Adrenal gland (tissue), 12 donors: ENCODE data around the gene PIWIL1. TPM values are rescaled to one million over a fixed set of nuclear protein-coding genes. Genes with fewer than 3 reads are reported as not detected.

ENCODE experiments used
- DNase-seq, 7 donors: peaks; one replicate each; pipeline ENCODE4 v3.0.0-alpha.2; 2019 to 2020
- H3K27ac ChIP-seq, 5 donors: fragments of 200-600 bp; sonication (generic) in 4 of 5; 1 replicate in 3 of 5; 2 replicates in 2 of 5; pipeline versions ENCODE4 v1.5.1 to v1.8.0; 2016 to 2020; ENCODE audit warnings: mild to moderate bottlenecking in 1 of 5
- H3K27me3 ChIP-seq: fragments of 200-600 bp; 2 replicates; pipeline ENCODE4 v1.8.0; 2021
- H3K36me3 ChIP-seq, 2 donors: fragments of 200-600 bp; replicated peaks in 1 of 2; 1 replicate in 1 of 2; 2 replicates in 1 of 2; pipeline versions ENCODE4 v1.5.1 to v1.8.0; 2018 to 2022
- H3K4me1 ChIP-seq, 2 donors: fragments of 200-600 bp; replicated peaks in 1 of 2; 1 replicate in 1 of 2; 2 replicates in 1 of 2; pipeline versions ENCODE4 v1.5.1 to v1.8.0; 2018 to 2021
- H3K4me3 ChIP-seq, 4 donors: fragments of 200-600 bp; sonication (generic) in 3 of 4; one replicate each; pipeline ENCODE4 v1.5.1; 2016 to 2018
- H3K9me3 ChIP-seq, 3 donors: fragments of 200-600 bp; sonication (generic) in 1 of 3; replicated peaks in 1 of 3; 1 replicate in 2 of 3; 2 replicates in 1 of 3; pipeline versions ENCODE4 v1.5.1 to v1.8.0; 2016 to 2021
- CTCF ChIP-seq, 6 experiments: fragments of 450-650 bp in 4 of 6; fragments of 200-600 bp in 2 of 6; sonication (generic) in 1 of 6; IDR thresholded peaks; 1 replicate in 5 of 6; 2 replicates in 1 of 6; pipeline versions ENCODE4 v1.5.1 to v1.8.0; 2016 to 2021; ENCODE audit warnings: antibody characterized with exemption in 6 of 6, mild to moderate bottlenecking in 2 of 6, moderate library complexity in 1 of 6
- POLR2A ChIP-seq, 2 donors: fragments of 450-650 bp; IDR thresholded peaks; one replicate each; pipeline ENCODE4 v1.6.1; 2017; ENCODE audit warnings: antibody characterized with exemption in 2 of 2, mild to moderate bottlenecking in 2 of 2, moderate library complexity in 1 of 2
- WGBS, 4 donors: extraction: QIAGEN DNeasy Blood & Tissue Kit in 2 of 4; methylation state at CpG; one replicate each; pipeline versions ENCODE4 v1.1.5 to v1.1.7; 2013 to 2017; 5-methylcytosine and 5-hydroxymethylcytosine counted together
- intact Hi-C, 2 donors: fragments of 100-400 bp; cut with DNase I; formaldehyde crosslinking; loops; one replicate each; pipeline versions ENCODE4 v1.14.1 to v1.15.0; 2022 to 2023
- polyA plus RNA-seq, 3 donors: library from polyadenylated mRNA; stranded (reverse); fragments of 200-250 nt in 2 of 3; fragments of 350-450 nt in 1 of 3; fragmentation: Illumina TruSeq in 1 of 3; extraction: RNeasy Lipid Tissue Mini Kit (QIAGEN cat#74804) in 1 of 3; gene quantifications; one replicate each; pipeline ENCODE4 v1.2.3, GENCODE V29; 2013 to 2014
- total RNA-seq, 9 donors: library from RNA; depleted of rRNA in 4 of 9; stranded (reverse); fragments of >200 nt in 4 of 9; fragments of 120-200 nt in 1 of 9; fragmentation: NEBNext Ultra II Directional in 1 of 9; extraction: Animal tissue kit (Norgen Biotek cat#: 25700) in 1 of 9; gene quantifications; one replicate each; pipeline versions ENCODE4 v1.1.0 to v1.2.4, GENCODE V29; 2013 to 2023
- donor health status: healthy with polysubstance abuse.
- donor health status: Bipolar disorder and iron deficiency.
- donor health status: DM: yes; HTN: yes; CAD: no.
- donor health status: DM: no; HTN: no; CAD: no.
- donor health status: DM: no; HTN: no; CAD: no.
- donor health status: DM: yes; HTN: yes; CAD: no.

PIWIL1 gene
- total and polyA plus RNA-seq, 12 donors, result 0.08 to 0.39 (median 0.20) TPM; not detected in 5

DNA sequence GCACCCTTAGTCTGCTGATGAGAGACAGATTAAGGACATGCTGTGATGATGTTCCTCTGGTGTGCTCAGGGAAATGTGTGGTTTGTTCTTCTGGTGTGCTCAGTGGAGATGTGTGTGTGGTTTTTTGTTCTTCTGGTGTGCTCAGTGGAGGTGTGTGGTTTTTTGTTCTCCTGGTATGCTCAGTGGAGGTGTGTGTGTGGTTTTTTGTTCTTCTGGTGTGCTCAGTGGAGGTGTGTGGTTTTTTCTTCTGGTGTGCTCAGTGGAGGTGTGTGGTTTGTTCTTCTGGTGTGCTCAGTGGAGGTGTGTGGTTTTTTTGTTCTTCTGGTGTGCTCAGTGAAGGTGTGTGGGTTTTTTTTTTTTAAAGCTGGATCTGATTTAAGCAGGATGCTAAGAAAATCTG, 15.4 kb downstream of the PIWIL1 start:
- no peak overlapping the region for H3K4me3 ChIP-seq
- no peaks in the 10 kb centered on the region for H3K36me3 ChIP-seq
- no peaks in the 10 kb centered on the region for H3K27me3 ChIP-seq
- DNase-seq, result no peak
- H3K27ac ChIP-seq, result no peak overlapping the region
- intact Hi-C loops, result no loop called here
- no peaks in the 10 kb centered on the region for H3K4me1 ChIP-seq
- TF ChIP-seq CTCF (IDR thresholded peaks at IDR 0.05) (no peak), POLR2A (IDR thresholded peaks at IDR 0.05) (no peak)
- no peaks in the 10 kb centered on the region for H3K9me3 ChIP-seq

GRCh38 chr12:130354407-130354806, 16.7 kb downstream of the PIWIL1 start:
- Histone ChIP-seq H3K9me3 (no peaks in the 10 kb centered on the region), H3K27ac (no peak overlapping the region), H3K36me3 (no peaks in the 10 kb centered on the region), H3K27me3 (no peaks in the 10 kb centered on the region), H3K4me1 (no peaks in the 10 kb centered on the region), H3K4me3 (no peak overlapping the region)
- no peak for DNase-seq
- WGBS, 4 donors, result 56 to 74% (median 68%) methylated on average over 7 of the region's 7 CpGs
- intact Hi-C loops, result no loop called here
- TF ChIP-seq CTCF (IDR thresholded peaks at IDR 0.05) (no peak), POLR2A (IDR thresholded peaks at IDR 0.05) (no peak)

- intact Hi-C loops, result no loop called here
- Histone ChIP-seq H3K27ac (no peak overlapping the region), H3K4me3 (no peak overlapping the region), H3K36me3 (no peaks in the 10 kb centered on the region), H3K9me3 (no peaks in the 10 kb centered on the region), H3K4me1 (no peaks in the 10 kb centered on the region), H3K27me3 (no peaks in the 10 kb centered on the region)
- TF ChIP-seq CTCF (IDR thresholded peaks at IDR 0.05), result no peak
- TF ChIP-seq POLR2A (IDR thresholded peaks at IDR 0.05), result no peak
- WGBS, 4 donors, result 52 to 59% (median 57%) methylated on average over 8 of the region's 8 CpGs
- no peak for DNase-seq
Measured at GRCh38 chr12:130356222-130356621, 18.5 kb downstream of the PIWIL1 start.

GRCh38 chr12:130357241-130357640, 19.6 kb downstream of the PIWIL1 start:
- H3K27me3 ChIP-seq, result no peaks in the 10 kb centered on the region

More at GRCh38 chr12:130357241-130357640, 19.6 kb downstream of the PIWIL1 start:
- Histone ChIP-seq H3K4me1 (no peaks in the 10 kb centered on the region), H3K4me3 (no peak overlapping the region), H3K36me3 (no peaks in the 10 kb centered on the region), H3K9me3 (no peaks in the 10 kb centered on the region), H3K27ac (no peak overlapping the region)
- WGBS, 4 donors, result 71 to 79% (median 74%) methylated on average over 8 of the region's 8 CpGs
- DNase-seq, result no peak
- TF ChIP-seq CTCF (IDR thresholded peaks at IDR 0.05) (no peak), POLR2A (IDR thresholded peaks at IDR 0.05) (no peak)
- intact Hi-C loops, result no loop called here
